Natural killer cell treated with Interleukin-12 subunit alpha and Interleukin-12 subunit beta and Interleukin-15 and Interleukin-18, amount 100 ng/mL, for 72 hours (primary cell): ENCODE measurements around the gene RDH11. TPM values are rescaled to one million over a fixed set of nuclear protein-coding genes. Genes with fewer than 3 reads are reported as not detected.

ENCODE experiments used
- ATAC-seq, 2 donors: fragments of 150-1000 bp; cut with Tn5 transposase in 1 of 2; sonication (Bioruptor Pico), chemical (Tn5 transposase) in 1 of 2; 2 replicates each; pipeline ENCODE4 v1.10.0; 2021
- DNase-seq: peaks from one replicate; pipeline ENCODE4 v3.0.0; 2022; ENCODE audit warnings: low spot score
- H3K27ac Mint-ChIP-seq, 2 donors: 1 replicate in 1 of 2; 2 replicates in 1 of 2; pipeline ENCODE4 v1.8.0; 2022; ENCODE audit warnings: mixed read lengths in 2 of 2, mild to moderate bottlenecking in 1 of 2, moderate library complexity in 1 of 2
- H3K27me3 Mint-ChIP-seq, 2 donors: 1 replicate in 1 of 2; 2 replicates in 1 of 2; pipeline ENCODE4 v1.8.0; 2022; ENCODE audit warnings: mixed read lengths in 2 of 2
- H3K36me3 Mint-ChIP-seq: one replicate; pipeline ENCODE4 v1.8.0; 2022; ENCODE audit warnings: mixed read lengths
- H3K4me1 Mint-ChIP-seq, 2 donors: 1 replicate in 1 of 2; 2 replicates in 1 of 2; pipeline ENCODE4 v1.8.0; 2022; ENCODE audit warnings: low read depth in 2 of 2, mixed read lengths in 2 of 2, mild to moderate bottlenecking in 1 of 2
- H3K4me3 Mint-ChIP-seq: one replicate; pipeline ENCODE4 v1.8.0; 2022; ENCODE audit warnings: mixed read lengths
- H3K9me3 Mint-ChIP-seq: 2 replicates; pipeline ENCODE4 v1.8.0; 2022; ENCODE audit warnings: mixed read lengths
- total RNA-seq, 2 donors: library from RNA; stranded (reverse); gene quantifications; one replicate each; pipeline ENCODE4 v1.2.3, GENCODE V29; 2022

The RDH11 gene
- total RNA-seq, 2 donors from 2014 or later = 47.0 to 57.3 TPM

- DNase-seq (no peak), ATAC-seq (no peak)
- no peaks in the 10 kb centered on the region for H3K9me3 Mint-ChIP-seq
- H3K36me3 Mint-ChIP-seq = peaks cover 24% of the 10 kb centered on the region
- no peak overlapping the region for H3K4me3 Mint-ChIP-seq
- no peaks in the 10 kb centered on the region for H3K27me3 Mint-ChIP-seq
- H3K4me1 Mint-ChIP-seq = no peaks in the 10 kb centered on the region
- no peak overlapping the region for H3K27ac Mint-ChIP-seq
Measured at GRCh38 chr14:67652189-67652588, 43.4 kb downstream of the RDH11 start.

DNA sequence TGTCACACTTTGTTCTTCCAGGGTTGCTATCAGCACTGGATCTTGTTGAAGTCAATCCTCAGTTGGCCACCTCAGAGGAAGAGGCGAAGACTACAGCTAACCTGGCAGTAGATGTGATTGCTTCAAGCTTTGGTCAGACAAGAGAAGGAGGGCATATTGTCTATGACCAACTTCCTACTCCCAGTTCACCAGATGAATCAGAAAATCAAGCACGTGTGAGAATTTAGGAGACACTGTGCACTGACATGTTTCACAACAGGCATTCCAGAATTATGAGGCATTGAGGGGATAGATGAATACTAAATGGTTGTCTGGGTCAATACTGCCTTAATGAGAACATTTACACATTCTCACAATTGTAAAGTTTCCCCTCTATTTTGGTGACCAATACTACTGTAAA, 44.9 kb downstream of the RDH11 start:
- Mint-ChIP-seq H3K36me3 (peaks cover 18% of the 10 kb centered on the region), H3K27ac (no peak overlapping the region), H3K9me3 (no peaks in the 10 kb centered on the region), H3K4me3 (no peak overlapping the region), H3K27me3 (no peaks in the 10 kb centered on the region), H3K4me1 (no peaks in the 10 kb centered on the region)
- ATAC-seq (no peak), DNase-seq (no peak)

GRCh38 chr14:67650151-67650550, 45.4 kb downstream of the RDH11 start:
- H3K9me3 Mint-ChIP-seq = no peaks in the 10 kb centered on the region
- no peak overlapping the region for H3K4me3 Mint-ChIP-seq
- no peak for DNase-seq
- H3K27me3 Mint-ChIP-seq = no peaks in the 10 kb centered on the region
- peaks cover 18% of the 10 kb centered on the region for H3K36me3 Mint-ChIP-seq
- no peak overlapping the region for H3K27ac Mint-ChIP-seq
- no peak for ATAC-seq
- no peaks in the 10 kb centered on the region for H3K4me1 Mint-ChIP-seq

DNA sequence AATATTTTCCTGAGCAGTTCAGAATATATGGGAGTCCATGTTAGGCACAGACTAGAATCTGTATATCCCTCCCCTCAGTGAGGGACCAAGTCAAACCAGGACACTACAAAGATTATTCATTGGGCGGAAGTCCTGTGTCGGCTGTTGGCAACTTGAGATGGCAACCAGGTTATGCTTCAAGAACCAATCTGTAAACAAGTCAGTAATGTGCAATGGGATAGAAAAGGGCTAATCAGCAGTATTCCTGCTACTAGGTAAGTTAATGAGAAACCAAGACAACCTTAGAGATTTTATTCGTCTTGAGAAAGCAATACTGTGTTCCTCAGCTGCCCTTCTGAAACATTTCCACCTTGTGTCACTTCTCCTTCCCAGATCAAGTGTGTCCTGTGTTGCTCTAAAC, 49.4 kb downstream of the RDH11 start:
- H3K4me1 Mint-ChIP-seq = peaks cover 3 to 7% of the 10 kb centered on the region in 2 donors
- no peak overlapping the region for H3K27ac Mint-ChIP-seq
- no peaks in the 10 kb centered on the region for H3K27me3 Mint-ChIP-seq
- DNase-seq (no peak), ATAC-seq (no peak)
- H3K36me3 Mint-ChIP-seq = peaks cover 13% of the 10 kb centered on the region
- no peaks in the 10 kb centered on the region for H3K9me3 Mint-ChIP-seq
- H3K4me3 Mint-ChIP-seq = no peak overlapping the region

DNA sequence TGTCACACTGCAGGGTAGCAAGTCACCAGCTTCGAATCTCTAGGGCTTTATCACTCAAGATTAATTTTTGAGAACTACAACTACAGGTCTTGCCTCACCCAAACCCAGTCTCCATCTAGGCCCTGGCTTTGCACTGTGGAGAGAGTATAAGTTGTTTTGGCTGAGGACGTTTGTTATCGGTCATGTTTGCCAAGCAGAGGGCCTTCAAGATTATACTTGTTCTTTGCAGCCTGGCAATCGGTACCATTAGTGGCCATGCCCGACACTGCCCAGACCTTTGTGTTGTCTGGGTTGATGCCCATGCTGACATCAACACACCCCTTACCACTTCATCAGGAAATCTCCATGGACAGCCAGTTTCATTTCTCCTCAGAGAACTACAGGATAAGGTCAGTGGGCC, 50.1 kb downstream of the RDH11 start:
- Mint-ChIP-seq H3K9me3 (no peaks in the 10 kb centered on the region), H3K27me3 (no peaks in the 10 kb centered on the region), H3K27ac (no peak overlapping the region), H3K4me1 (peaks cover 3 to 7% of the 10 kb centered on the region in 2 donors), H3K36me3 (peaks cover 10% of the 10 kb centered on the region), H3K4me3 (no peak overlapping the region)
- ATAC-seq = no peak
- no peak for DNase-seq

DNA sequence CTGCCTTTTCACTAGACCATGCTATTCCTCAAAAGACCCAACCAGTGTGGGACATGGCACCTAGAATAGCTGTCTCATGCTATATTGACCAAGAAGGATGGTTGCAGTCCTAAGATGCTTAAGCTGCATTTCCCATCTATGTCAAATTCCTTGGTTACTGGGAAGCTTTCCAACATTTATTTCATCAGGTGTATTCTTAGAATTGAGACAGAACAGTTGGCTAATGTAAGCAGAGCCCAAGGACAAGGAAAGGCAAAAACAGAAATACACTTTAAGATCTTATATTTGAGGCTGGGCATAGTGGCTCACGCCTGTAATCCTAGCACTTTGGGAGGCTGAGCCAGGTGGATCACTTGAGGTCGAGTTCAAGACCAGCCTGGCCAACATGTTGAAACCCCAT, 51.1 kb downstream of the RDH11 start:
- Mint-ChIP-seq H3K4me3 (no peak overlapping the region), H3K9me3 (no peaks in the 10 kb centered on the region), H3K27me3 (no peaks in the 10 kb centered on the region), H3K27ac (peak overlapping the region; percentile 14 to 42), H3K36me3 (peaks cover 3% of the 10 kb centered on the region), H3K4me1 (peaks cover 3 to 7% of the 10 kb centered on the region in 2 donors)
- ATAC-seq (no peak), DNase-seq (no peak)

GRCh38 chr14:67643713-67644112, 51.9 kb downstream of the RDH11 start:
- no peak overlapping the region for H3K4me3 Mint-ChIP-seq
- no peaks in the 10 kb centered on the region for H3K27me3 Mint-ChIP-seq
- DNase-seq (no peak), ATAC-seq (no peak)
- H3K27ac Mint-ChIP-seq = peak overlapping the region; percentile 14 to 42
- peaks cover 3 to 7% of the 10 kb centered on the region in 2 donors for H3K4me1 Mint-ChIP-seq
- no peaks in the 10 kb centered on the region for H3K36me3 Mint-ChIP-seq
- H3K9me3 Mint-ChIP-seq = no peaks in the 10 kb centered on the region

DNA sequence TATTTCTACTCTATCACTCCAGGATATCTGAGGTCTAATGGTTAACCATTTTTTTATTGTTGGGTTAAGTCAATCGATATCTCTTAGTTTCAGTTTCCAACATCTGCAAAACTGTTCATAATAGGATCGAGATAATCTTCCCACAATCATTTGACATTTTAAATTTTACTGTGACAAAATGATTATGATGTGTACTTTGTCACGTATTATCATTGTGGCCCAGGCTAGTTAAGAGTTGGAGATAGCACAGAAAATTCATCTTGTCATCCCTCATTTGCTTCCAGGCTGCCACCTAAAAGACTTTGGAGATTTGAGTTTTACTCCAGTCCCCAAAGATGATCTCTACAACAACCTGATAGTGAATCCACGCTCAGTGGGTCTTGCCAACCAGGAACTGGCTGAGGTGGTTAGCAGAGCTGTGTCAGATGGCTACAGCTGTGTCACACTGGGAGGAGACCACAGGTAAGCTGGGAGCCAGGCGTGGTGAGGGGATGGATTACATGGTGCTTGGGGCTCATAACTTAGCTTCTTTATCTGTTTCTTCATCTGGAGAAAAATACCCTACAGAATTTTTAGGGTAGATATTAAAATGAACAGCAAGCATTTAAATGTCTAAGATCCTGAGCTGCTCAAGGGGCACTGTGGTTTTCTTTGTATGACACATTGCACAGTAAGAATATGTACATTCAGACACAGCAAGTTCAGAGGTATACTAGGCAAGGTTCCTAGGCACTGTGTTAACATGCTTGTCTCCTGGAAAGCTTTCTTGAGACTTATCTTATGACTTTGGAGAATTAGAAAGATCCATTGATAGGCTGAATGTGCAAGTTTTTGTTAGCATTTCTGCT, 53.4 kb downstream of the RDH11 start:
- DNase-seq = no peak
- Mint-ChIP-seq H3K27me3 (no peaks in the 10 kb centered on the region), H3K4me3 (no peak overlapping the region), H3K27ac (peak overlapping the region in 1 of 2 donors; percentile 76), H3K4me1 (peaks cover 3 to 7% of the 10 kb centered on the region in 2 donors), H3K36me3 (no peaks in the 10 kb centered on the region), H3K9me3 (no peaks in the 10 kb centered on the region)
- ATAC-seq = no peak

GRCh38 chr14:67641480-67641879, 54.1 kb downstream of the RDH11 start:
- H3K4me3 Mint-ChIP-seq = no peak overlapping the region
- H3K27me3 Mint-ChIP-seq = no peaks in the 10 kb centered on the region
- no peaks in the 10 kb centered on the region for H3K36me3 Mint-ChIP-seq
- no peak for ATAC-seq
- H3K9me3 Mint-ChIP-seq = no peaks in the 10 kb centered on the region
- DNase-seq = no peak
- H3K27ac Mint-ChIP-seq = no peak overlapping the region
- peaks cover 3 to 7% of the 10 kb centered on the region in 2 donors for H3K4me1 Mint-ChIP-seq

GRCh38 chr14:67638642-67639041, 56.9 kb downstream of the RDH11 start:
- Mint-ChIP-seq H3K36me3 (no peaks in the 10 kb centered on the region), H3K27ac (no peak overlapping the region), H3K9me3 (no peaks in the 10 kb centered on the region), H3K4me3 (no peak overlapping the region), H3K27me3 (no peaks in the 10 kb centered on the region), H3K4me1 (peaks cover 3 to 7% of the 10 kb centered on the region in 2 donors)
- ATAC-seq (no peak), DNase-seq (no peak)

GRCh38 chr14:67636361-67636919, 59.1 kb downstream of the RDH11 start:
- peak in 1 of 2 donors; percentile 46 for ATAC-seq

GRCh38 chr14:67633451-67634147, 62.0 kb downstream of the RDH11 start:
- H3K4me1 Mint-ChIP-seq = no peaks in the 10 kb centered on the region

More at GRCh38 chr14:67636361-67636919, 59.1 kb downstream of the RDH11 start:
- Mint-ChIP-seq H3K4me1 (no peaks in the 10 kb centered on the region), H3K4me3 (no peak overlapping the region), H3K36me3 (no peaks in the 10 kb centered on the region), H3K9me3 (no peaks in the 10 kb centered on the region), H3K27me3 (no peaks in the 10 kb centered on the region), H3K27ac (no peak overlapping the region)
- no peak for DNase-seq

GRCh38 chr14:67630938-67631337, 64.6 kb downstream of the RDH11 start:
- no peak overlapping the region for H3K4me3 Mint-ChIP-seq
- DNase-seq (no peak), ATAC-seq (no peak)
- H3K9me3 Mint-ChIP-seq = no peaks in the 10 kb centered on the region
- no peaks in the 10 kb centered on the region for H3K4me1 Mint-ChIP-seq
- H3K36me3 Mint-ChIP-seq = no peaks in the 10 kb centered on the region
- H3K27me3 Mint-ChIP-seq = no peaks in the 10 kb centered on the region
- H3K27ac Mint-ChIP-seq = no peak overlapping the region

More at GRCh38 chr14:67633451-67634147, 62.0 kb downstream of the RDH11 start:
- H3K4me3 Mint-ChIP-seq = no peak overlapping the region
- no peak for DNase-seq
- H3K9me3 Mint-ChIP-seq = no peaks in the 10 kb centered on the region
- H3K27ac Mint-ChIP-seq = no peak overlapping the region
- no peak for ATAC-seq
- H3K27me3 Mint-ChIP-seq = no peaks in the 10 kb centered on the region
- H3K36me3 Mint-ChIP-seq = no peaks in the 10 kb centered on the region

GRCh38 chr14:67630186-67630585, 65.4 kb downstream of the RDH11 start:
- Mint-ChIP-seq H3K36me3 (no peaks in the 10 kb centered on the region), H3K9me3 (no peaks in the 10 kb centered on the region), H3K4me3 (no peak overlapping the region), H3K27ac (no peak overlapping the region), H3K4me1 (no peaks in the 10 kb centered on the region), H3K27me3 (no peaks in the 10 kb centered on the region)
- ATAC-seq (no peak), DNase-seq (no peak)
